Hindlimb muscle (tissue), 1 donor: Measurements from ENCODE around the gene PDE9A. TPM values are rescaled to one million over a fixed set of nuclear protein-coding genes. Genes with fewer than 3 reads are reported as not detected.
A peak's percentile ranks its signal among the peaks of the same experiment; 100 is the strongest.
"Not testable (repeated sequence)": the region's sequence is repeated elsewhere in the genome, so short reads cannot be mapped to it uniquely, and the experiment has no call there.

Source experiments
- DNase-seq: peaks from one replicate; pipeline ENCODE4 v3.0.0-alpha.2; 2013
- polyA plus RNA-seq: library from polyadenylated mRNA; unstranded; fragments of 120-200 nt; gene quantifications from one replicate; pipeline ENCODE4 v1.2.1, GENCODE V29; 2013; ENCODE audit not compliant: insufficient read length

The PDE9A gene
- polyA plus RNA-seq, 1 donor, result 7.5 TPM

DNA sequence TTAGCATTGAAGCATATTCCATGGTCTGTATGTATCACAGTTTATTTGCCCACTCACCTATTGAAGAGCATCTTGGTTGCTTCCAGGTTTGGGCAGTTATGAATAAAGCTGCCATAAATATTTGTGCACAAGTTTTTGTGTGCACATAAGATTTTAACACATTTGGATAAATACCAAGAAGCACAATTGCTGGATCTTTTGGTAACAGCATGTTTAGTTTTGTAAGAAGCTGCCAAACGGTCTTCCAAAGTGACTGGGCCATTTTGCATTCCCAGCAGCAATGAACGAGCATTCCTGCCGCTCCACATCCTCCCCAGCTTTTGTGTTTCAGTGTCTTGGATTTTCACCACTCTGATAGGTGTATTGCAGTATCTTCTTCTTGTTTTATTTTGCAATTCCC lies 62.7 kb downstream of the PDE9A start:
- no peak for DNase-seq

DNA sequence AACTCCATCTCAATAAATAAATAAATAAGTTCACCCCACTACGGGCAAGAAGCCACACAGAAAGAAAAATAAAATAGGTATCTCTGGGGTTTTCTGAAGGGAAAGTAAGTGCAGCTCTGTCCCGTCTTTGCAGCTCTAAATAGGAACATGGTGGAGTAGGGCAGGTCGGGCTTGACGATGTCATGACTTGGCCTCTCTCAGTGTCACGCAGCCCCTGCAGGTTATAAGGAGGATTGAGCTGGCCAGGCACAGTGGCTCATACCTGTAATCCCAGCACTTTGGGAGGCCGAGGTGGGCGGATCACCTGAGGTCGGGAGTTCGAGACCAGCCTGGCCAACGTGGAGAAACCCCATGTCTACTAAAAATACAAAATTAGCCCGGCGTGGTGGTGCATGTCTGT lies 67.1 kb downstream of the PDE9A start:
- DNase-seq, result not testable (repeated sequence)

- no peak for DNase-seq
Measured at GRCh38 chr21:42721341-42721824, 68.0 kb downstream of the PDE9A start.

DNA sequence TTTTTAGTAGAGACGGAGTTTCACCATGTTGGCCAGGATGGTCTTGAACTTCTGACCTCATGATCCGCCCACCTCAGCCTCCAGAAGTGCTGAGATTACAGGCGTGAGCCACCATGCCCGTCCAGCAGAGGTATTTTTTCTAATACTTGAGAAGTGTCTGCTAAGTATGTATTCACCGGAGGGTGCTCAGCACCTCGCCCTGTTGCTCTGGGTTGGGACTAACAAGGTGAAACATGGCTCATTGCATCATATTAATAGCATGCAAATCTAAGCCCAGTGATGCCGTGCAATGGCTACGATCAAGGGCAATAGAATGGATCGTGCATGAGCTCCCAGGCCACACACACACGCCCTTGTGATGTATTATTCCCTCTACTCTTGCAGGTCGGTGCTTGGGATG lies 68.7 kb downstream of the PDE9A start:
- DNase-seq, result no peak

- no peak for DNase-seq
Measured at GRCh38 chr21:42722808-42723473, 69.5 kb downstream of the PDE9A start.

DNA sequence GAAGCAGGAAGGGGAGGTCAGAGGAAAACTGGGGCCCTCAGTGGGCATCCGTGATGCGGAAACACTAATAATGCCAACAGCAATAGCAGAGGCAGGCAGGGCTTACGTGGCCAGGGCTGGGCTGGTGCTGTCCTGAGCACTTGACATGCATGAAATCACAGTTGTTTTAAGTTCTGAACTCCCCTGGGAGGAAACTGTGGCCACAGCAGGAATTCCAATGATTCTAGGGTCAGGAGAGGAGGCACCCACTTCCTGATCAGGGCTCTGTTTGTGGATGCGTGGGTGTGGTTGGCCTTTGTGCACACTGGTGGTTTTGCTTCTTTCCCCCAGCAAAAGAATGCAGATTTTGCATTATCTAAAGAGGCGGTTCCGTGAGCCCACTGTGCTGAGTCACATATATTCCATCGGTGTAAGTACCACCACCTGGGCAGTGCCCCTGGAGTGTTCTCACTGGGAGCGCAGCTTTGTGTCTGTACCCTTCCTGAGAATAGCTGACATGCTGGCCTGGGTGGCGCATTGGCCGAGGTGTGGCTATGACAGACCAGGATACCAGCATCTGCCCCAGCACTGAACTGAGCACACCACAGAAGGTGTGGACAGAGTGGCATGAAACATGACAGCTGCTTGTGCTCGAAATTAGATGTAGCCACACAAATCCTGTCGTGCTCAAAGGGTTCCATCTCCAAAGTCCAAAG lies 71.0 kb downstream of the PDE9A start:
- DNase-seq, result no peak

DNA sequence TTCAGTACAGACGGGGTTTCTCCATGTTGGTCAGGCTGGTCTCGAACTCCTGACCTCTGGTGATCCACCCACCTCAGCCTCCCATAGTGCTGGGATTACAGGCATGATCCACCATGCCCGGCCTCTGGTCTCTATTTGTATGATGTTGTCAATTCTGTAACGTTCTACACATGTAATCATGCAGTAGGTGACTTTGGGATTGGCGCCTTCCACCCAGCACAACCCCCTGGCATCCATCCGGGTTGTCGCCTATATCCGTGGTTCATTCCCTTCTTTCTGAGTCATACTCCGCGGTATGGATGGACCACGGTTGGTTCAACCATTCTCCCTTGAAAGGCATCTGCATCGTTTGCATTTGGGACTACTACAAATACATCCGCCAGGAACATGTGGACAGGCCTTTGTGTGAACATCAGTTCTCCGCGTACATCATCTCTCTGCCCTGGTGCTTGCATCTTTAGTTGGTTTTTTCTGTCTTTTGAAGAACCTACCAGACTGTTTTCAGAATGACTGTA lies 72.1 kb downstream of the PDE9A start:
- no peak for DNase-seq

- no peak for DNase-seq
Measured at GRCh38 chr21:42731264-42732032, 78.0 kb downstream of the PDE9A start.

- DNase-seq, result no peak
Measured at GRCh38 chr21:42732033-42732410, 78.6 kb downstream of the PDE9A start.

- no peak for DNase-seq
Measured at GRCh38 chr21:42733037-42733627, 79.7 kb downstream of the PDE9A start.

- no peak for DNase-seq
Measured at GRCh38 chr21:42733874-42734273, 80.5 kb downstream of the PDE9A start.

DNA sequence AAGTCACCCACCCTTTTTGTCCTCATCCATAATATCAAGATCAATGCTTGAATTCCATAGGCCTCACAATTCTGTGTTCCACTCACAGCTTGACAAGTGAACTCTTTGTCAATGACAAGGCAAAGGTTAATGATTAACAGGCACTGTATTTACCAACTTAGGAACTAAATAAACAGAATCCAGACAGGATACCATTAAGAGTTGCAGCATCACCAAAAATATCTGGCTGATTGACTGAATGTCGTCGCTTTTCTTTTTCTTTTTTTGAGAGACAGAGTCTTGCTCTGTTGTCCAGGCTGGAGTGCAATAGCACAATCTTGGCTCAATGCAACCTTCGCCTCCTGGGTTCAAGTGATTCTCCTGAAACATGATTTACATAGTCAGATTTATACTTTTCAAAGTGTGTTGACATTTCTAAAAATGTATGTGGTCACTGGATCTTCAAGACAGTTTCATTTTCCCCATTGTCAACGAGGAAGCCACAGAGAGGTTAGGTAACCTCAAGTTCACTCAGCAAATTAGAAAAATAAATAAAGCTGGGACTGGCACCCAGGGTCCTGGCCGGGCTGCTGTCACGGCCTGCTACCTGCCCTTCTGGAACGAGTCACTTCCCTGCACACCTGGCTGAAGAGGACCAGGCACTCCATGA lies 81.0 kb downstream of the PDE9A start:
- DNase-seq, result no peak

- DNase-seq, result no peak
Measured at GRCh38 chr21:42735061-42735460, 81.6 kb downstream of the PDE9A start.

- no peak for DNase-seq
Measured at GRCh38 chr21:42735944-42736343, 82.5 kb downstream of the PDE9A start.

DNA sequence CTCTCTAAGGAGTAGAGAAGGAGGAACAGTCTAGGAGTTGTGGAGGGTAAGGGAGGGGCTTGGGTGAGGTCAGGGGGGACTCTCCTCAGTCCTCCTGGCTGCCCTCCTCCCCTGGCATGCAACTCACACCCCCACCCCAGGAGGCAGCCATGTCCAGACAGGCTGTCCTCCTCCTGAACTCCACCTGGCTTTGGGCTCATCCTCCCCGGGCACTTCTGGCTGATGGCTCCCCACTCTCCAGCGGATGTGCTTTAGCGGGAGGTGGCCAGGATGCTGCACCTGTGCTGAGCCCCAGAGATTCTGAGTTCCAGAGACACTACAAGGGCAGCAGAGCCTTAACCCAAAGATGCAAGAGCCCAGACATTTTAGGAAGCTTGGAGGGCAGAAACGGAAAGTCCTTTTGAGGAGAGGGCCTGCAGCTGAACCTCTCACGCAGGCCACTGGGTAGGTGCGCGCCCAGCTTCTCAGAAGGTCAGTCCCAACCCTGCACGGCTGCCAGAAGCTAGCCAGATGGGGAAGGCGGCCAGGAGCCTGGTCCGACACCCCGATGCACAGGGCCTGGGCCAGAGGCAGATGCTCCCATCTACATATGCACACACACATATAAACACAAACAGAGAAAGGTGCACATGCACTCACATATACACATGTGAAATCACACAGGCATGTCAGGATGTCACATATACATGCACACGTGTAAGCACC lies 83.4 kb downstream of the PDE9A start:
- DNase-seq, result no peak

GRCh38 chr21:42737951-42738590 lies 84.7 kb downstream of the PDE9A start:
- peak; percentile 39 for DNase-seq

DNA sequence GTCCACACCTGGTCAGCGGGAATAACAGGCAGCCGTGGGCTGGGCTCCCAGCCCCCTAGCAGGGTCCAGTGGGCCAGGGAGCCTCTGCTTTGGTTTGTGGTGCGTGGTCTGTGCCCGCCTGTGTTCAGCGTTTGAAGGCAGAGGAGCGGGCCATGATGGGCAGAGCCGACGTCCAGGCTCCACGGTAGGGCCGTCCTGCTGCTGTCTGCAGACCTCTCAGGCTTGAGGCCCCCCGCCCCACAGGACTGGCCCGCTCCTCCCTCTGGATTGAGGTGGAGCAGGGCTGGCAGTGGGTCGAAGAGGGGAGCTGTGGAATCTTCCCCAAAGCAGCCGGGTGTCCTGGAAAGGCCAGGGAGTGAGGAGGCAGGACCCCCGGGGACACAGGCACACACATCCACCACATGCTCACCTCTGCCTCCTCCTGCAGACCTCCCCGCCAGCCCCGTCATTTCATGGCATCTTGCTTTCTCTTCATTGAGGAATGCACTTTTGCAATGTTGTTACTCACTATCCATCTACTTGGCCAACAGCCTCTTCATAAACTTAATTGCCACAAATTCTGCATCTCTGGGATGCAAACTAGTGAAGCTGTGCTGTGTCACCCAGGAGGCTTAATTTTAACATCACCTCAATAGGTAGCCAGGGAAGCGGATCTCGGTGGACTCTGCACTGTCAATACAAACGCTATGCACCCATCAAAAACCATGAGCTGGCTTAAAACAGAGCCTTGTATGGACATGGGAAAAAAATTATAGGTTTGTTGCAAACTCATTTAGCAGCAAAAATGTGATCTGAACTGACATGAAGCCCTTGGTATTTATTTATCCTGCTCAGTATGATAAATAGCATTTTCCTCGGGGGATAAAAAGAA lies 85.9 kb downstream of the PDE9A start:
- no peak for DNase-seq

DNA sequence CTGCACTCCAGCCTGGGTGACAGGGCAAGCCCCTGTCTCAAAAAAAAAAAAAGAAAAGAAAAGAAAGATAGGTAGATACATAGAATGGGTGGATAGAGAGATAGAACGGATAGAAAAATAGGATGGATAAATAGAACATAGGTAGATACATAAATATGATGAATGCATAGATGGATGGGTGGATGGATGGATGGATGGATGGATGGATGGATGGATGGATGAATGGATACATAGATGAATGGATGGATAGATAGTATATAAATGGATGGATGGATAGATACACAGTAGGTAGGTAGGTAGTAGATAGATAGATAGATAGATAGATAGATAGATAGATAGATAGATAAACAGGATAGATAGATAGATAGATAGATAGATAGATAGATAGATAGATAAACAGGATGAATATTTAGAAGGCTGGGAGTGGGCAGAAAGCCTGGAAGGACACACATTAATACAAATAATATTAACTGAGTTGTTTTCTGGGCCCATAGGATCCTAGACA lies 87.0 kb downstream of the PDE9A start:
- no peak for DNase-seq

DNA sequence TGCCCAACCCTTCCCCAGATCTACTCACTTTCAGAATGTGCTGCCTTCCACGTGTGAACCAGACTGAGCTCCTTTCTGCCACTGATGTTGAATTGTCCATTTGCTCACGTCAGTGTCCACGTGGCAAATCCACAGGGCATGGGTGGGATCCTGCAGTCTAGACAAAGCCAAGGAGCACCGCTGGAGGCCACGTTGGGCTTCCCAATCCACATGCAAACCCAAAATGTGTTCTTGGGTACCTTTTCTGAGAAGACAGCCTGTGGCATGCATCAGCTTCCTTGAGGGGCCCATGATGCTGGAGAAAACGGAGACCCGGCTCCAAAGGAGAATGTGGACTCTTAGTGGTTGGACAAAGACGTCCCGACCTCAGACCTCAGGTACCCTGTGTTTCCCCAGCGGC lies 87.6 kb downstream of the PDE9A start:
- DNase-seq, result no peak
